Chondrocyte (in vitro differentiated cells): Measurements from ENCODE around the gene ZNF497. TPM values are rescaled to one million over a fixed set of nuclear protein-coding genes. Genes with fewer than 3 reads are reported as not detected.
"Not testable (repeated sequence)": the region's sequence is repeated elsewhere in the genome, so short reads cannot be mapped to it uniquely, and the experiment has no call there.

Experiments
- DNase-seq: peaks from one replicate; pipeline ENCODE4 v3.0.0; 2021; ENCODE audit warnings: mixed read lengths, low spot score
- H3K27ac Mint-ChIP-seq: one replicate; pipeline ENCODE4 v1.8.0; 2021; ENCODE audit warnings: mild to moderate bottlenecking, moderate library complexity, mixed read lengths; ENCODE audit not compliant: unreplicated experiment
- H3K27me3 Mint-ChIP-seq: 2 replicates; pipeline ENCODE4 v1.8.0; 2021; ENCODE audit warnings: low read depth, mixed read lengths
- H3K36me3 Mint-ChIP-seq: 2 replicates; pipeline ENCODE4 v1.8.0; 2021; ENCODE audit warnings: low read depth, mixed read lengths
- H3K4me1 Mint-ChIP-seq: 2 replicates; pipeline ENCODE4 v1.8.0; 2021; ENCODE audit warnings: low read depth, mild to moderate bottlenecking, mixed read lengths
- H3K4me3 Mint-ChIP-seq: one replicate; pipeline ENCODE4 v1.8.0; 2021; ENCODE audit warnings: mild to moderate bottlenecking, moderate library complexity, mixed read lengths; ENCODE audit not compliant: unreplicated experiment
- H3K9me3 Mint-ChIP-seq: 2 replicates; pipeline ENCODE4 v1.8.0; 2021; ENCODE audit warnings: low read depth, mixed read lengths
- CTCF ChIP-seq: fragments of 200-600 bp; sonication (generic); IDR thresholded peaks from 2 replicates; pipeline ENCODE4 v1.5.0; 2021; ENCODE audit warnings: antibody characterized with exemption, mild to moderate bottlenecking, moderate library complexity
- total RNA-seq: library from RNA; stranded (reverse); gene quantifications from 3 replicates; pipeline ENCODE4 v1.2.1, GENCODE V29; 2021

Gene ZNF497
- total RNA-seq, 1 donor from 2014 or later: 0.65 TPM

GRCh38 chr19:58318297-58318696, 44.3 kb downstream of the ZNF497 start:
- H3K36me3 Mint-ChIP-seq: peaks cover 10% of the 10 kb centered on the region
- H3K9me3 Mint-ChIP-seq: no peaks in the 10 kb centered on the region
- no peak overlapping the region for H3K4me3 Mint-ChIP-seq
- no peak for DNase-seq
- TF ChIP-seq CTCF: no peak
- H3K27me3 Mint-ChIP-seq: no peaks in the 10 kb centered on the region
- no peak overlapping the region for H3K27ac Mint-ChIP-seq
- H3K4me1 Mint-ChIP-seq: no peaks in the 10 kb centered on the region

- TF ChIP-seq CTCF: no peak
- Mint-ChIP-seq H3K4me3 (no peak overlapping the region), H3K27ac (no peak overlapping the region), H3K9me3 (no peaks in the 10 kb centered on the region), H3K27me3 (no peaks in the 10 kb centered on the region), H3K4me1 (no peaks in the 10 kb centered on the region), H3K36me3 (peaks cover 15% of the 10 kb centered on the region)
- DNase-seq: no peak
Measured at GRCh38 chr19:58317476-58318072, 45.0 kb downstream of the ZNF497 start.

- Mint-ChIP-seq H3K9me3 (no peaks in the 10 kb centered on the region), H3K27ac (no peak overlapping the region), H3K27me3 (no peaks in the 10 kb centered on the region), H3K36me3 (peaks cover 25% of the 10 kb centered on the region), H3K4me3 (no peak overlapping the region), H3K4me1 (no peaks in the 10 kb centered on the region)
- no peak for TF ChIP-seq CTCF
- DNase-seq: no peak
Measured at GRCh38 chr19:58315580-58315979, 47.0 kb downstream of the ZNF497 start.

GRCh38 chr19:58311345-58311865, 51.1 kb downstream of the ZNF497 start:
- Mint-ChIP-seq H3K9me3 (no peaks in the 10 kb centered on the region), H3K36me3 (peaks cover 36% of the 10 kb centered on the region), H3K4me1 (peaks cover 9% of the 10 kb centered on the region), H3K27me3 (no peaks in the 10 kb centered on the region), H3K4me3 (no peak overlapping the region), H3K27ac (no peak overlapping the region)
- TF ChIP-seq CTCF: no peak
- no peak for DNase-seq

- peaks cover 16% of the 10 kb centered on the region for H3K4me1 Mint-ChIP-seq
- H3K27ac Mint-ChIP-seq, H3K4me3 Mint-ChIP-seq, H3K9me3 Mint-ChIP-seq, H3K27me3 Mint-ChIP-seq, DNase-seq: not testable (repeated sequence)
- peak; percentile 68 for TF ChIP-seq CTCF
- H3K36me3 Mint-ChIP-seq: peaks cover 38% of the 10 kb centered on the region
Measured at GRCh38 chr19:58310685-58311084, 51.9 kb downstream of the ZNF497 start.
